Epithelial cell of proximal tubule (primary cell): ENCODE data around the gene LARP1. TPM values are rescaled to one million over a fixed set of nuclear protein-coding genes. Genes with fewer than 3 reads are reported as not detected.
A peak's percentile ranks its signal among the peaks of the same experiment; 100 is the strongest.

Source experiments
- DNase-seq: peaks from one replicate; pipeline ENCODE4 v3.0.0-alpha.2; 2011; ENCODE audit warnings: low read depth
- H3K4me3 ChIP-seq: 2 replicates; pipeline ENCODE4 v1.5.1; 2011; ENCODE audit warnings: low read depth, mild to moderate bottlenecking, low read length
- total RNA-seq: library from RNA; depleted of rRNA; stranded (reverse); fragments of >200 nt; gene quantifications from 2 replicates; pipeline ENCODE4 v1.2.3, GENCODE V29; 2015
- TF ChIP-seq, protein P1 (sequence below): conservative IDR thresholded peaks from 2 replicates; pipeline ENCODE4 v1.5.1; 2012; ENCODE audit warnings: low read depth, mild to moderate bottlenecking, low read length

The LARP1 gene
- total RNA-seq, 1 donor from 2014 or later: 111 TPM

DNA sequence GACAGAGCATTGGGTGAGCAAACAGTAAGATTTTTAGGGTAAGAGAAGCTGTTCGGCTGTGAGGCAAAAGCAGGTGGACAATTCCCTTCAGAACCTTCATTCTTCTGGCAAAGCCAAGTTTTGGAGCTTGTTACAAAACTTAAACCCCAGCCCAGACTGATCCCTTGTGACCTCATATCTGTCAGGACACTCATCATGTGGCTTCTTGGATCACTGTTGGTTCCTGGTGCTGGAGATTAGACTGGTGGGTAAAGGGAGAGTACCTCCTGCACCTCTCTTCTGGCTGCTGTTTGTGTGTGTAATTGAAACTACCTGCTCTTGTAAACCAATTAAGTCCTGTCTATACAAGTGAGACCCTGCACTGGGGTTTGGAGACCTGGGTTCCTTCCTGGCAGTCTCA is 21.0 kb downstream of the LARP1 start:
- TF ChIP-seq, protein P1, sequence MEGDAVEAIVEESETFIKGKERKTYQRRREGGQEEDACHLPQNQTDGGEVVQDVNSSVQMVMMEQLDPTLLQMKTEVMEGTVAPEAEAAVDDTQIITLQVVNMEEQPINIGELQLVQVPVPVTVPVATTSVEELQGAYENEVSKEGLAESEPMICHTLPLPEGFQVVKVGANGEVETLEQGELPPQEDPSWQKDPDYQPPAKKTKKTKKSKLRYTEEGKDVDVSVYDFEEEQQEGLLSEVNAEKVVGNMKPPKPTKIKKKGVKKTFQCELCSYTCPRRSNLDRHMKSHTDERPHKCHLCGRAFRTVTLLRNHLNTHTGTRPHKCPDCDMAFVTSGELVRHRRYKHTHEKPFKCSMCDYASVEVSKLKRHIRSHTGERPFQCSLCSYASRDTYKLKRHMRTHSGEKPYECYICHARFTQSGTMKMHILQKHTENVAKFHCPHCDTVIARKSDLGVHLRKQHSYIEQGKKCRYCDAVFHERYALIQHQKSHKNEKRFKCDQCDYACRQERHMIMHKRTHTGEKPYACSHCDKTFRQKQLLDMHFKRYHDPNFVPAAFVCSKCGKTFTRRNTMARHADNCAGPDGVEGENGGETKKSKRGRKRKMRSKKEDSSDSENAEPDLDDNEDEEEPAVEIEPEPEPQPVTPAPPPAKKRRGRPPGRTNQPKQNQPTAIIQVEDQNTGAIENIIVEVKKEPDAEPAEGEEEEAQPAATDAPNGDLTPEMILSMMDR: no peak
- no peak for DNase-seq
- H3K4me3 ChIP-seq: no peak overlapping the region

GRCh38 chr5:154778534-154778933 is 23.4 kb downstream of the LARP1 start:
- no peak for DNase-seq
- TF ChIP-seq, protein P1: no peak
- H3K4me3 ChIP-seq: no peak overlapping the region

DNA sequence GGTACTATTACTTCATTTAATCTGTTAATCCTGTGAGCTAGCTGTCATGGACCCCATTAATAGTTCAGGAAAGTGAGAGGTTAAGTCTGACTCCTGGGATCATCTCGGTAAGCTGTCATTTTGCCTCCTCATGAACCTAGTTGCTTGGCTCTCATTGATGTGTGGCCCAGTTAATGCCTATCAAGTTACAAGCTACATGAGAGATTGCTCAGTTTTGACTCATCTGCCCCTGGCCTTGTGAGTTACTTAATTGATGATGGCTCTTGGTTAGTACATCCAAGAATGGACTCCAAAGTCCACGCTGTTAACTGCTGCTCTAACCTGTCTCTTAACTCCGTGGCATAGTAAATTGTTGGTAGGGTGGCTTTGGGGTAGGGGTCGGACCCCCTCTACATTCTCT is 23.9 kb downstream of the LARP1 start:
- H3K4me3 ChIP-seq: no peak overlapping the region
- DNase-seq: peak; percentile 75
- TF ChIP-seq, protein P1: no peak

DNA sequence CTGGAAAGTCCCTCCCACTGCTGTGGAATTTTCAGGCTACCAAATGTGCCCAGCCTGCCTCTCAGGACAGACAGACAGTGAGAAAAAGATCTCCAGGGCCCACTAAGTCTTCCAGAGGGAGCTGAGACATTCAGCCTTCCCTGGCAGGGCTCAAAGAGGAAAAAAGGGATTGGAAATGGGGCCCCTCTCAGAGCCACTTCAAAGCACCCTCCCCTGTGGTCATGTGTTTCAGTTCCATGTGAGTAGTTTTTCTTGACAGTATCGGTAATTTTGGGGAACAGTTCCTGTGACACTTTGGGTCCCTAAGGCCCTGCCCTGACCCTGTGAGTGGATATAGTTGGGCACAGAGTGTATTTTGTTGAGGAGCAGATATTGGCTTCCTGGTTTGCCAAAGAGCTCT is 25.0 kb downstream of the LARP1 start:
- no peak for DNase-seq
- no peak overlapping the region for H3K4me3 ChIP-seq
- TF ChIP-seq, protein P1: no peak

DNA sequence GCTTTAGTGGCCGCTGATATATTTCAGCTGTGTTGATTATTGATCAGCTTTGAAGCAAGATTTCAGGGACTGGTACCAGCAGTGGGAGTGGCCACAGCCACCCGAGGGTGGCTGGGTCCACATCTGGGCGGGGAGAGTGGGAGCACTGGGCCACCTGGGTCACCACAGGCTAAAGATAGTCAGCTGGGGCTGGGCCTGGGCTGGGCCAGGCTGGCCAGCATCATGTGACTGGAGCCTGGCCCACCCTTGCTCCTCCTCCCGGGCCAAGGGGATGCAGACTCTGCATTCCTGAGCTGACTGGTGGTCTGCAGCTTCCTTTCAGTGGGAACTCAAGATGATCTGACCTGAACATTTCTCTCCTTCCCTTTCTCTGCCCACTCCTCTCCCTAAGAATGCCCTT is 27.1 kb downstream of the LARP1 start:
- no peak for DNase-seq
- no peak overlapping the region for H3K4me3 ChIP-seq
- TF ChIP-seq, protein P1: no peak

DNA sequence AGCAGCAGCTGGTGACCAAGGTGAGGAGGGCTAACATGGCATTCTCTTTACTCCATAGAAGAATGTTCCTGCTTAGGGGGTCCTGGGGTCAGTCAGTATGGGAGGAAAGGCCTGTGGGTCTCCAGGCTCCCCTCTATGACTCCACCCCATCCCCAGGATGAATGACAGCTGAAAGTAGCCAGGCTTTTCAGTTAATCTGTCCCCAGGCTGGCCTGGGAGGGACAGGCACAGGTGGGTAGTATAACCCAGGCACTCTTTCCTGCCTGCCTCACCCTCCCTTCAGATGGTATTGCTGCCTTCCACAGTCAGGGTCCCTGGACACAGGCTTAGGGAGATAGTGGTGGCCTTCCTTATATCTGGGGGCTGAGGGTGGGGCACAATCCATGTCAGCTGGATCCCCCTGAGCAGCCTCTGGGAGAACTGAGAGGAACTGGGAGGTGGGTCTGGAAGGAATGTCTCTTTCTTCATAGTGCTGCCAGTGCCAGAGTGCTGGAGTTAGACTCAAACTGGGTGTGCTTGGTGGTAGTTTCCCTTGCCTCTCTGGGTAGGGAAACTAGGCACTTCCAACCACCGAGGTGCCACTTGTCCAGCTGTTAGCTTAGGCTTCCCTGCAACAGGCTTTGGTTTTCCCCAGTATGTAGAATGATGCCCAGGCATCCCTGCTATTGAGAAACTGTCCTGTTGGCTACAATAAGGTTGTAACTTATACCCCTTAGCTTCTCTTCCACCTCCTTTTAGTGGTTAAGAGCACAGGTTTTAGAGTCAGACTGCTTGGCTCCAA is 27.8 kb downstream of the LARP1 start:
- no peak for DNase-seq
- TF ChIP-seq, protein P1: no peak
- H3K4me3 ChIP-seq: no peak overlapping the region
